SK-N-SH (cell line): ENCODE results near the gene LSR. TPM values are rescaled to one million over a fixed set of nuclear protein-coding genes. Genes with fewer than 3 reads are reported as not detected.

Source experiments
- CTCF ChIA-PET: fragments of 300-600, 350-600 bp; formaldehyde crosslinking; extraction: SDS; loops from one replicate; lab custom pipeline; 2021; lab: Yijun Ruan, JAX
- POLR2A ChIA-PET: fragments of 350-600 bp; sonication (Branson Sonifier 250); formaldehyde crosslinking; extraction: SDS; loops from one replicate; lab custom pipeline; 2020; ENCODE audit warnings: antibody characterized with exemption, inconsistent platforms; lab: Yijun Ruan, JAX
- DNase-seq: peaks from one replicate; pipeline ENCODE4 v3.0.0; 2012
- H2AFZ ChIP-seq: fragments of 200-600 bp; sonication (generic); 2 replicates; pipeline ENCODE4 v1.8.1; 2016; ENCODE audit warnings: antibody characterized with exemption, mild to moderate bottlenecking, low read depth
- H3F3A ChIP-seq: fragments of 200-600 bp; sonication (generic); replicated peaks from 2 replicates; pipeline ENCODE3; 2016; ENCODE audit warnings: antibody characterized with exemption, mild to moderate bottlenecking; ENCODE audit not compliant: insufficient read depth
- H3K27ac ChIP-seq, 2 experiments: fragments of 200-500 bp in 1 of 2; fragments of 200-600 bp in 1 of 2; sonication (Bioruptor generic) in 1 of 2; sonication (generic), shearing (Covaris generic) in 1 of 2; 2 replicates each; pipeline versions ENCODE4 v1.5.1 to v1.6.1; 2014 to 2016; ENCODE audit warnings: low read depth in 2 of 2, inconsistent platforms in 1 of 2, low read length in 1 of 2, mild to moderate bottlenecking in 1 of 2, mixed read lengths in 1 of 2
- H3K27me3 ChIP-seq: fragments of 200-600 bp; sonication (generic), shearing (Covaris generic); 2 replicates; pipeline ENCODE4 v1.6.1; 2016; ENCODE audit warnings: mixed run types; ENCODE audit not compliant: insufficient read depth
- H3K36me3 ChIP-seq, 2 experiments: fragments of 200-500 bp in 1 of 2; fragments of 200-600 bp in 1 of 2; sonication (Bioruptor generic) in 1 of 2; sonication (generic) in 1 of 2; replicated peaks in 1 of 2; 2 replicates each; pipeline versions ENCODE3 to v1.5.1; 2014 to 2016; ENCODE audit warnings: low read length in 1 of 2, mild to moderate bottlenecking in 1 of 2; ENCODE audit not compliant: insufficient read depth in 2 of 2, control insufficient read depth in 1 of 2
- H3K4me1 ChIP-seq, 2 experiments: fragments of 200-500 bp in 1 of 2; fragments of 200-600 bp in 1 of 2; sonication (Bioruptor generic) in 1 of 2; sonication (generic), shearing (Covaris generic) in 1 of 2; 2 replicates each; pipeline versions ENCODE4 v1.5.1 to v1.6.1; 2014 to 2016; ENCODE audit warnings: low read depth in 1 of 2, low read length in 1 of 2, mixed run types in 1 of 2; ENCODE audit not compliant: insufficient read depth in 2 of 2, control insufficient read depth in 1 of 2
- H3K4me2 ChIP-seq: fragments of 200-600 bp; sonication (generic), shearing (Covaris generic); 2 replicates; pipeline ENCODE4 v1.6.1; 2017; ENCODE audit warnings: mixed run types
- H3K4me3 ChIP-seq, 2 experiments: fragments of 200-500 bp in 1 of 2; fragments of 200-600 bp in 1 of 2; sonication (Bioruptor generic) in 1 of 2; sonication (generic), shearing (Covaris generic) in 1 of 2; 2 replicates each; pipeline versions ENCODE4 v1.5.1 to v1.8.1; 2014 to 2016; ENCODE audit warnings: low read depth in 2 of 2, inconsistent platforms in 1 of 2, low read length in 1 of 2, mild to moderate bottlenecking in 1 of 2, mixed read lengths in 1 of 2, moderate library complexity in 1 of 2
- H3K79me2 ChIP-seq: fragments of 200-600 bp; sonication (generic); 2 replicates; pipeline ENCODE4 v1.8.1; 2017; ENCODE audit warnings: mild to moderate bottlenecking; ENCODE audit not compliant: insufficient read depth
- H3K9ac ChIP-seq: fragments of 200-600 bp; sonication (generic); 2 replicates; pipeline ENCODE4 v1.6.1; 2017; ENCODE audit warnings: mixed run types
- H3K9me2 ChIP-seq: fragments of 200-600 bp; sonication (generic); 2 replicates; pipeline ENCODE4 v1.6.1; 2017; ENCODE audit warnings: mixed run types
- H3K9me3 ChIP-seq: fragments of 200-600 bp; sonication (generic); 2 replicates; pipeline ENCODE4 v1.6.1; 2017; ENCODE audit warnings: mixed run types, mild to moderate bottlenecking, moderate library complexity
- H4K20me1 ChIP-seq: fragments of 200-600 bp; sonication (generic); 2 replicates; pipeline ENCODE4 v1.6.1; 2017; ENCODE audit warnings: mild to moderate bottlenecking, mixed run types; ENCODE audit not compliant: insufficient read depth
- CHD2 ChIP-seq: fragments of 150-350 bp; IDR thresholded peaks from 2 replicates; pipeline ENCODE4 v1.6.1; 2018; ENCODE audit warnings: low read length; ENCODE audit not compliant: partially characterized antibody
- CTCF ChIP-seq: fragments of 200-600 bp; sonication (generic); IDR thresholded peaks from 2 replicates; pipeline ENCODE4 v1.6.1; 2017; ENCODE audit warnings: antibody characterized with exemption, mild to moderate bottlenecking, moderate library complexity
- ELF1 ChIP-seq: IDR thresholded peaks from 2 replicates; pipeline ENCODE4 v1.4.0; 2012
- EP300 ChIP-seq, 2 experiments: IDR thresholded peaks; 2 replicates each; pipeline versions ENCODE4 v1.4.0 to v1.6.1; 2012; ENCODE audit warnings: borderline replicate concordance in 1 of 2, low read depth in 1 of 2, low read length in 1 of 2
- EZH2phosphoT487 ChIP-seq: fragments of 200-600 bp; sonication (generic); IDR thresholded peaks from 2 replicates; pipeline ENCODE4 v1.6.1; 2017; ENCODE audit warnings: low read depth, mixed run types, mild to moderate bottlenecking, antibody characterized with exemption, moderate library complexity, borderline replicate concordance
- FOSL2 ChIP-seq: IDR thresholded peaks from 2 replicates; pipeline ENCODE4 v1.4.0; 2012; ENCODE audit warnings: low read depth, mild to moderate bottlenecking, moderate library complexity, borderline replicate concordance
- FOXJ3 ChIP-seq: sonication (generic); formaldehyde crosslinking; IDR thresholded peaks from 2 replicates; pipeline ENCODE4 v1.5.1; 2020; ENCODE audit warnings: mild to moderate bottlenecking, missing genetic modification reagents
- GATA2 ChIP-seq: sonication (generic); formaldehyde crosslinking; IDR thresholded peaks from 2 replicates; pipeline ENCODE4 v1.5.0; 2020; ENCODE audit warnings: mild to moderate bottlenecking, missing genetic modification reagents
- JUND ChIP-seq: IDR thresholded peaks from 2 replicates; pipeline ENCODE4 v1.4.0; 2012
- MAX ChIP-seq: IDR thresholded peaks from 2 replicates; pipeline ENCODE4 v1.4.0; 2012; ENCODE audit warnings: low read depth
- MEF2A ChIP-seq: IDR thresholded peaks from 2 replicates; pipeline ENCODE4 v1.4.0; 2012; ENCODE audit warnings: low read depth, borderline replicate concordance
- MXI1 ChIP-seq: IDR thresholded peaks from 2 replicates; pipeline ENCODE4 v1.6.1; 2012; ENCODE audit warnings: mild to moderate bottlenecking, low read depth, low read length, improper control_type of control experiment
- NFIC ChIP-seq: IDR thresholded peaks from 2 replicates; pipeline ENCODE4 v1.4.0; 2012; ENCODE audit warnings: borderline replicate concordance
- NRF1 ChIP-seq: IDR thresholded peaks from 2 replicates; pipeline ENCODE4 v1.6.1; 2012; ENCODE audit warnings: low read depth, mild to moderate bottlenecking, low read length
- PBX3 ChIP-seq: IDR thresholded peaks from 2 replicates; pipeline ENCODE4; 2012
- RCOR1 ChIP-seq: fragments of 150-350 bp; IDR thresholded peaks from 2 replicates; pipeline ENCODE4 v1.6.1; 2017; ENCODE audit warnings: antibody characterized with exemption, low read length
- RFX5 ChIP-seq: IDR thresholded peaks from 2 replicates; pipeline ENCODE4 v1.6.1; 2012; ENCODE audit warnings: mild to moderate bottlenecking, improper control_type of control experiment, low read length
- RXRA ChIP-seq: IDR thresholded peaks from 2 replicates; pipeline ENCODE4 v1.4.0; 2012; ENCODE audit warnings: low read depth, mild to moderate bottlenecking, borderline replicate concordance
- SMC3 ChIP-seq: IDR thresholded peaks from 2 replicates; pipeline ENCODE4 v1.6.1; 2012; ENCODE audit warnings: low read depth, low read length, improper control_type of control experiment
- TAF1 ChIP-seq: IDR thresholded peaks from 2 replicates; pipeline ENCODE4 v1.6.1; 2012; ENCODE audit warnings: low read depth, mild to moderate bottlenecking, low read length, moderate library complexity, borderline replicate concordance
- TCF12 ChIP-seq: IDR thresholded peaks from 2 replicates; pipeline ENCODE4 v1.4.0; 2012
- TEAD4 ChIP-seq: IDR thresholded peaks from 2 replicates; pipeline ENCODE4 v1.4.0; 2012; ENCODE audit warnings: mild to moderate bottlenecking, borderline replicate concordance; ENCODE audit not compliant: insufficient read depth
- USF1 ChIP-seq: IDR thresholded peaks from 2 replicates; pipeline ENCODE4 v1.4.0; 2012; ENCODE audit warnings: low read depth, borderline replicate concordance
- USF2 ChIP-seq: fragments of 150-350 bp; IDR thresholded peaks from 2 replicates; pipeline ENCODE4 v1.6.1; 2017; ENCODE audit warnings: antibody characterized with exemption, low read length, low read depth, borderline replicate concordance
- YY1 ChIP-seq: IDR thresholded peaks from 2 replicates; pipeline ENCODE4 v1.4.0; 2012; ENCODE audit warnings: low read depth, mild to moderate bottlenecking
- ZBTB33 ChIP-seq: IDR thresholded peaks from 2 replicates; pipeline ENCODE4 v1.4.0; 2012; ENCODE audit warnings: low read depth, borderline replicate concordance
- WGBS: methylation state at CpG from one replicate; pipeline ENCODE4 v1.1.6; 2017; ENCODE audit warnings: low lambda C conversion rate; 5-methylcytosine and 5-hydroxymethylcytosine counted together
- polyA plus RNA-seq, 3 experiments: library from polyadenylated mRNA; depleted of rRNA; stranded (reverse); fragments of >200 nt; gene quantifications; 2 replicates each; pipeline ENCODE4 v1.2.3, GENCODE V29; 2012

The LSR gene
- polyA plus RNA-seq, 1 of the 3 experiments (the other 2 are of a cell fraction) = 0.62 TPM

- H3K27ac ChIP-seq = no peak overlapping the region
- no peaks in the 10 kb centered on the region for H3F3A ChIP-seq
- DNase-seq = peak; percentile 72
- ChIA-PET POLR2A (no interaction called here), CTCF (no interaction called here)
- H4K20me1 ChIP-seq = no peaks in the 10 kb centered on the region
- H3K36me3 ChIP-seq = no peaks in the 10 kb centered on the region
- H3K4me2 ChIP-seq = peak overlapping the region; percentile 62
- no peaks in the 10 kb centered on the region for H3K79me2 ChIP-seq
- no peak overlapping the region for H2AFZ ChIP-seq
- H3K4me3 ChIP-seq = no peak overlapping the region
- peaks cover 7% of the 10 kb centered on the region; the same call in 1 of the 2 replicates for H3K27me3 ChIP-seq
- 6% methylated on average over 20 of the region's 21 CpGs for WGBS
- no peaks in the 10 kb centered on the region for H3K9me3 ChIP-seq
- H3K9ac ChIP-seq = no peak overlapping the region
- H3K9me2 ChIP-seq = no peaks in the 10 kb centered on the region
- peaks cover 8 to 9% of the 10 kb centered on the region in 2 experiments; a peak in 2 of 4 replicates for H3K4me1 ChIP-seq
- TF ChIP-seq EZH2phosphoT487 = no peak
- TF ChIP-seq TCF12 = peak; percentile 68
- TF ChIP-seq NFIC = peak; percentile 95
- no peak for TF ChIP-seq ELF1
- peak; percentile 80 for TF ChIP-seq MAX
- no peak for TF ChIP-seq TAF1
- TF ChIP-seq JUND = peak; percentile 18; the same call in 1 of the 2 replicates
- TF ChIP-seq ZBTB33 = no peak
- TF ChIP-seq PBX3 = peak; percentile 79
- no peak for TF ChIP-seq NRF1
- peak; percentile 95 for TF ChIP-seq MEF2A
- no peak for TF ChIP-seq GATA2 (CRISPR knock-in tag)
- peak; percentile 45; the same call in 1 of the 2 replicates for TF ChIP-seq RCOR1
- TF ChIP-seq TEAD4 = no peak
- peak; percentile 74; the same call in 1 of the 2 replicates for TF ChIP-seq USF1
- peak in 1 of 2 experiments; percentile 13; a peak in 1 of 4 replicates for TF ChIP-seq EP300 (IDR thresholded peaks at IDR 0.05; ENCODE audit: borderline replicate concordance in 1 of 2, low read depth in 1 of 2, low read length in 1 of 2)
- no peak for TF ChIP-seq YY1
- peak; percentile 46 for TF ChIP-seq MXI1
- TF ChIP-seq USF2 = no peak
- no peak for TF ChIP-seq CTCF
- no peak for TF ChIP-seq SMC3
- no peak for TF ChIP-seq RXRA
- TF ChIP-seq FOXJ3 (CRISPR knock-in tag) = no peak
- peak; percentile 21 for TF ChIP-seq CHD2
- TF ChIP-seq RFX5 = no peak
- TF ChIP-seq FOSL2 = peak; percentile 9; the same call in 1 of the 2 replicates
These were observed 34.9 kb upstream of the LSR start for GRCh38 chr19:35213663-35214632.
